ENCODE results near the gene C8G.

The C8G gene

DNA sequence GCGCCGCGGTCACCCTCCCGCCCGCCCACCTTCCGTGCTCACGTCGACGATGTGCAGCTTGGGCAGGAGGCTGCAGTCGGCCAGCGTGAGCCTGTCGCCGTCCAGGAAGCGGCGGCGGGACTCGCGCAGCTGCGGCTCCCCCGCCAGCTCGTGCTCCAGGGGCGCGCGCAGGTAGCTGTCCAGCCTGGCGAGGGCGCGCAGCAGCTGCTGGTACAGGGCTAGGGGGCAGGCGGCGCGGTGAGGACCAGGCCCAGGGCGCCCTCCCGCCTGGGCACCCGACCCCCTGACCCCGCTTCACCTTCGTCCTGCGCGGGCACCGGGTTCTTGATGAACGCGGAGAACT is 49.8 kb downstream of the C8G start:
- no peak for TF ChIP-seq CTCF (IDR thresholded peaks at IDR 0.05; ENCODE audit: borderline replicate concordance, insufficient read depth, low read depth, low read length)
- H3K4me3 ChIP-seq (ENCODE audit: low read depth, low read length): no peak overlapping the region

- no peak overlapping the region for H3K4me3 ChIP-seq (ENCODE audit: low read depth, low read length)
- TF ChIP-seq CTCF (IDR thresholded peaks at IDR 0.05; ENCODE audit: borderline replicate concordance, insufficient read depth, low read depth, low read length): no peak
Observed at GRCh38 chr9:136995362-136995761, 50.3 kb downstream of the C8G start.

DNA sequence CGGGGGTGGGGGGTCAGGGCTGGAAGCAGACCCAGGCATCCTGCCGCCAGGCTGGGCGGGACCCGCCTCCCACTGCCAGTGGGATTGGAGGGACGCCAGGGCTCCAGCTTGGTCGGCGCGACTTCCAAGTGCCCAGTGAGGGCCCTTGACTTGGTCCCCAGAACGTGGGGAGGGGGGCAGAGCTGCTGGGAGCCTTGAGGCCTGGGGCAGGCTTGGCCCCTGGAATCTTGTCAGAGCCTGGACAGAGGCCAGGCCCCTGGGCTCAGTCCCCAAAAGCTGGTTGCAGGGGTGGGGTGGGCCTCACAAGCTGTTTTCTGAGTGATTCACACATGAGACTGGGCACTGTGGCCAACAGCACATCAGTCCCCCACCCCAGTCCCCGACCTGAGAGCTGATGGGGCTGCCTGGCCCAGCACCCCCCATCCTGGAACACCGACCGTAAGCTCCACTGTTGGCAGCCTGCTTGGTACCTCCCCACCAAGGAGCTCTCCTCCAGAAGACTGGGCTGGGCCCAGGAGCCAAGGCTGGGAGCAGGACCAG is 50.8 kb downstream of the C8G start:
- no peak overlapping the region for H3K4me3 ChIP-seq (ENCODE audit: low read depth, low read length)
- TF ChIP-seq CTCF (IDR thresholded peaks at IDR 0.05; ENCODE audit: borderline replicate concordance, insufficient read depth, low read depth, low read length): no peak
